ENCODE data around the gene MGST2. TPM values are rescaled to one million over a fixed set of nuclear protein-coding genes. Genes with fewer than 3 reads are reported as not detected.

The MGST2 gene
- total RNA-seq, 8 experiments from 2014 or later, result 4.9 to 44.0 (median 9.1) TPM

- Histone ChIP-seq H3K4me3 (peak overlapping the region in 2 of 5 donors; percentile 37 to 39), H3K4me1 (replicated peaks in 1 of 2) (peaks cover 9 to 10% of the 10 kb centered on the region in 2 donors), H3K27ac (no peak overlapping the region)
- in situ Hi-C loops (cut with MboI; ENCODE audit: low pct_unique_long_range_greater_than_20kb in 2 of 9, low sequenced_read_pairs in 9 of 9, unreplicated experiment in 9 of 9), result no loop called here
- ATAC-seq (replicated peaks in 6 of 8), result peak in 4 of 8 experiments; percentile 6 to 68 (median 30)
- 40 to 100% (median 88%) methylated on average over 1 to 11 of the region's 11 CpGs; no CpG with 5 or more reads in 1 of the 10 experiments for WGBS, 10 experiments
These were observed 1.2 kb downstream of the MGST2 start for GRCh38 chr4:139666735-139667281.

DNA sequence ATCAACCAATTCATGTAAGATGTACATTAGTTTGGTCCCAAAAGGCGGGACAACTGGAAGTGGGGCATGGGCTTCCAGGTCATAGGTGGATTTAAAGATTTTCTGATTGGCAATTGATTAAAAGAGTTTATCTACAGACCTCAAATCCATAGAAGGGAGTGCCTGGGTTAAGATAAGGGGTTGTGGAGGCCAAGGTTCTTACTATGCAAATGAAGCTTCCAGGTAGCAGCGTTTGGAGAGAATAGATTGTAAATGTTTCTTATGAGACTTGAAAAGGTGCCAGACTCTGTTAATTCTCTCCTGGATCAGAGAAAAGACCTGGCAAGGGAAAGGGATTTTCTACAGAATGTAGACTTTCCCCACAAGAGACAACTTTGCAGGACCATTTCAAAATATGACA lies 2.4 kb downstream of the MGST2 start:
- no peak overlapping the region for H3K4me3 ChIP-seq
- in situ Hi-C loops (cut with MboI; ENCODE audit: low pct_unique_long_range_greater_than_20kb in 2 of 9, low sequenced_read_pairs in 9 of 9, unreplicated experiment in 9 of 9), result no loop called here
- WGBS, 10 experiments, result 75 to 86% (median 80%) methylated on average over 1 to 2 of the region's 2 CpGs; no CpG with 5 or more reads in 4 of the 10 experiments
- no peak overlapping the region for H3K27ac ChIP-seq
- H3K4me1 ChIP-seq (replicated peaks in 1 of 2), result peaks cover 9 to 10% of the 10 kb centered on the region in 2 donors
- no peak for ATAC-seq (replicated peaks in 6 of 8)

- in situ Hi-C loops (cut with MboI; ENCODE audit: low pct_unique_long_range_greater_than_20kb in 2 of 9, low sequenced_read_pairs in 9 of 9, unreplicated experiment in 9 of 9), result no loop called here
- Histone ChIP-seq H3K4me3 (no peak overlapping the region), H3K27ac (no peak overlapping the region), H3K4me1 (replicated peaks in 1 of 2) (peaks cover 9 to 10% of the 10 kb centered on the region in 2 donors)
- WGBS, 10 experiments, result 40 to 100% (median 67%) methylated on average over 1 to 3 of the region's 4 CpGs; no CpG with 5 or more reads in 3 of the 10 experiments
- no peak for ATAC-seq (replicated peaks in 6 of 8)
These were observed 3.1 kb downstream of the MGST2 start for GRCh38 chr4:139668658-139669201.

DNA sequence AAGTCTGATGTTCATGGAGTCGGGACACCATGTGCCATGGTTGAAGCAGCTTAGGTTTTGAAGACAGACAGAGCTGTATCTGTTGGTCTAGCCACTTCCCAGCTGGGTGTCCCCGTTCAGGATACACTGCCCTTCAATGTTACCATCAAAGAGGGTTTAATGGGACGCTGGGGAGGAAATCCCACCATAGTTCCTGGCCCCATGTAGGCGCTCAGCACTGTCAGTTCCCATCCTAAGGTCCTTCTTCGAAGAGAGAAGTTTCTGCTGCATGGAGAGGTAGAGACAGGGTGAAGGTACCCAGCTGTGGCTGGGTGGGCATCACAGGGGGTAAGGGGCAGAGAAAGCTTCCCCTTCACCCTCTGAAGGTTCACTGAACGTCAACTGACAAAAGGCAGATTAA lies 3.7 kb downstream of the MGST2 start:
- WGBS, 10 experiments, result 49 to 93% (median 75%) methylated on average over 1 to 5 of the region's 6 CpGs; no CpG with 5 or more reads in 3 of the 10 experiments
- Histone ChIP-seq H3K27ac (no peak overlapping the region), H3K4me1 (replicated peaks in 1 of 2) (peaks cover 9 to 10% of the 10 kb centered on the region in 2 donors), H3K4me3 (no peak overlapping the region)
- in situ Hi-C loops (cut with MboI; ENCODE audit: low pct_unique_long_range_greater_than_20kb in 2 of 9, low sequenced_read_pairs in 9 of 9, unreplicated experiment in 9 of 9), result no loop called here
- ATAC-seq (replicated peaks in 6 of 8), result no peak

GRCh38 chr4:139669890-139670289 lies 4.3 kb downstream of the MGST2 start:
- Histone ChIP-seq H3K4me1 (replicated peaks in 1 of 2) (peaks cover 9 to 10% of the 10 kb centered on the region in 2 donors), H3K27ac (no peak overlapping the region), H3K4me3 (no peak overlapping the region)
- WGBS, 10 experiments, result 40 to 100% (median 60%) methylated on average over 1 to 4 of the region's 6 CpGs; no CpG with 5 or more reads in 1 of the 10 experiments
- no peak for ATAC-seq (replicated peaks in 6 of 8)
- in situ Hi-C loops (cut with MboI; ENCODE audit: low pct_unique_long_range_greater_than_20kb in 2 of 9, low sequenced_read_pairs in 9 of 9, unreplicated experiment in 9 of 9), result no loop called here

DNA sequence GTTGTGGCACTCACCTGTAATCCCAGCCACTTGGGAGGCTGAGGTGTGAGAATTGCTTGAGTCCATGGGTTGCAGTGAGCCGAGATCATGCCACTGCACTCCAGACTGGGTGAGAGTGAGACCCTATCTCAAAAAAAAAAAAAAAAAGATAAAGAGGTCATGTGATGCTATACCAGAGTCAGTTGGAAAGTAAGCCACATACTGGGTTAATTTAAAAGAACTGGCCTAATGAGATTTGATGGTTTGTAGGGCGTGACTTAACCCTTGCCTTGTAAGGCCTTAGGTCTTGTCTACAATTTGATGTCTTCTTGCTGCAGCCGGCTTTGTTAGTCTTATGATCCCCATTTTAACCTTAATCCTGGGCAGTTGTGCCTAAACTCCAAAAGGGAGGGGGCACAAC lies 5.2 kb downstream of the MGST2 start:
- peaks cover 4 to 10% of the 10 kb centered on the region in 2 donors for H3K4me1 ChIP-seq (replicated peaks in 1 of 2)
- H3K4me3 ChIP-seq, result no peak overlapping the region
- no peak for ATAC-seq (replicated peaks in 6 of 8)
- H3K27ac ChIP-seq, result no peak overlapping the region
- 43 to 100% (median 97%) methylated on average over 1 to 3 of the region's 3 CpGs; no CpG with 5 or more reads in 2 of the 10 experiments for WGBS, 10 experiments
- in situ Hi-C loops (cut with MboI; ENCODE audit: low pct_unique_long_range_greater_than_20kb in 2 of 9, low sequenced_read_pairs in 9 of 9, unreplicated experiment in 9 of 9), result no loop called here

DNA sequence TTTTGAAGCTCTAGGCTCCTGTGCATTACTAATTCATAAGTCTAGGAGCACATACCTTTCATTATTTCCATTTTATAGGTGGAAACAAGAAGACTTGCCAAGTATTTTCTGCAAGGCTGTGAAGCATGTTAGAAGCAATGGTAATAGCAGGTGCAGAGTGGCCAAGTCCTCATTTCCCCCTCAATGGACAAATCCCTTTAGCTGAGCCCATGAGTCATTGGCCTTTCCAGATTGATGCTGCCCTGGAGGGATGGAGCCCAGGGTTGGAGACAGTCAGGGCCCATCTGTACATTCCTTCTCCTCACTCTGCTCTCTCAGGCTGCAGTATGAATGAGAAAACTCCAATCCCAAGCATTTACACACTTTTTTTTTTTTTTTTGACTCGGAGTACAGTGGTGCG lies 6.6 kb downstream of the MGST2 start:
- Histone ChIP-seq H3K4me3 (no peak overlapping the region), H3K4me1 (replicated peaks in 1 of 2) (no peaks in the 10 kb centered on the region), H3K27ac (no peak overlapping the region)
- in situ Hi-C loops (cut with MboI; ENCODE audit: low pct_unique_long_range_greater_than_20kb in 2 of 9, low sequenced_read_pairs in 9 of 9, unreplicated experiment in 9 of 9), result no loop called here
- WGBS, 10 experiments, result 100% methylated on average over 1 to 2 of the region's 2 CpGs; no CpG with 5 or more reads in 6 of the 10 experiments
- ATAC-seq (replicated peaks in 6 of 8), result peak in 1 of 8 experiments; percentile 33

GRCh38 chr4:139672732-139673131 lies 7.1 kb downstream of the MGST2 start:
- Histone ChIP-seq H3K27ac (no peak overlapping the region), H3K4me1 (replicated peaks in 1 of 2) (no peaks in the 10 kb centered on the region), H3K4me3 (no peak overlapping the region)
- in situ Hi-C loops (cut with MboI; ENCODE audit: low pct_unique_long_range_greater_than_20kb in 2 of 9, low sequenced_read_pairs in 9 of 9, unreplicated experiment in 9 of 9), result no loop called here
- no peak for ATAC-seq (replicated peaks in 6 of 8)
- 77 to 100% (median 100%) methylated on average over 1 to 4 of the region's 4 CpGs; no CpG with 5 or more reads in 3 of the 10 experiments for whole genome bisulfite sequencing, 10 experiments

DNA sequence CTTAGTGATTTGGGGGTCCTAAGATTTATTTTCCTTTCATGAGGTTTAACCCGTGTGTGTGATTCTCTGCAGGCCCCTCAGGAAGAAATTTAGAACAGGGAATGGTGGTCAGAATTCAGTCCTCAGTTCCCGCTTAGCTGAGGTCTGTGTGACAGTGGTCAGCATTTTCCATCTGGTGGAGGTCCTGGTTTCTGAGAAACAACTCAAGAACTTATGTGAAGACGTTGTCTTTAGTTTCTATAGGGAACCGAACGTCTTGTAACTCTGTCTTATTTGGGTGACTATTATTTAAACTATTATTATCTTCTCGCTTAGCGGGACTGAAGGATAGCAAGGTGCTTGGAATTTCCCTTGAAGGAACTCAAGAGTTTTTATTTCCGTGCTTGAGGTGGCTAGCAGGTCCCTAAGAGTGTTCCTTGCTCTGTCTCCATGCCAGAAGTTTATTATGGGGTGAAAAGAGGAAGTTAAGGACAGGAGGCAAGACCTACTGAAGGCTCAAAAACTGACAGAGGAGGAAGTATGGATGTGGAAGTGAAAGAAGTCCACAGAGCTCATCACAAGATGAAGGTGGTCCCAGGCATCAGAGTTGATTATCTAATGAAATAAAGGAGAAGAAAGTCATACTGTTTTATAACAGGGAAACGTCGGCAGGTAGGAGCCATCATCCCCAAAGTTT lies 9.4 kb downstream of the MGST2 start:
- in situ Hi-C loops (cut with MboI; ENCODE audit: low pct_unique_long_range_greater_than_20kb in 2 of 9, low sequenced_read_pairs in 9 of 9, unreplicated experiment in 9 of 9), result no loop called here
- WGBS, 10 experiments, result 81 to 100% (median 89%) methylated on average over 3 to 9 of the region's 10 CpGs
- no peak overlapping the region for H3K4me3 ChIP-seq
- H3K27ac ChIP-seq, result no peak overlapping the region
- no peak for ATAC-seq (replicated peaks in 6 of 8)
- H3K4me1 ChIP-seq (replicated peaks in 1 of 2), result no peaks in the 10 kb centered on the region

- Histone ChIP-seq H3K27ac (no peak overlapping the region), H3K4me3 (no peak overlapping the region), H3K4me1 (replicated peaks in 1 of 2) (no peaks in the 10 kb centered on the region)
- WGBS, 10 experiments, result 44 to 99% (median 92%) methylated on average over 1 to 9 of the region's 9 CpGs
- in situ Hi-C loops (cut with MboI; ENCODE audit: low pct_unique_long_range_greater_than_20kb in 2 of 9, low sequenced_read_pairs in 9 of 9, unreplicated experiment in 9 of 9), result no loop called here
- ATAC-seq (replicated peaks in 6 of 8), result no peak
These were observed 10.0 kb downstream of the MGST2 start for GRCh38 chr4:139675651-139676050.

- no peak for ATAC-seq (replicated peaks in 6 of 8)
- H3K27ac ChIP-seq, result no peak overlapping the region
- H3K4me1 ChIP-seq (replicated peaks in 1 of 2), result no peaks in the 10 kb centered on the region
- WGBS, 10 experiments, result 18 to 100% (median 91%) methylated on average over 1 to 2 of the region's 2 CpGs; no CpG with 5 or more reads in 2 of the 10 experiments
- H3K4me3 ChIP-seq, result no peak overlapping the region
- in situ Hi-C loops (cut with MboI; ENCODE audit: low pct_unique_long_range_greater_than_20kb in 2 of 9, low sequenced_read_pairs in 9 of 9, unreplicated experiment in 9 of 9), result no loop called here
These were observed 10.7 kb downstream of the MGST2 start for GRCh38 chr4:139676365-139676764.

DNA sequence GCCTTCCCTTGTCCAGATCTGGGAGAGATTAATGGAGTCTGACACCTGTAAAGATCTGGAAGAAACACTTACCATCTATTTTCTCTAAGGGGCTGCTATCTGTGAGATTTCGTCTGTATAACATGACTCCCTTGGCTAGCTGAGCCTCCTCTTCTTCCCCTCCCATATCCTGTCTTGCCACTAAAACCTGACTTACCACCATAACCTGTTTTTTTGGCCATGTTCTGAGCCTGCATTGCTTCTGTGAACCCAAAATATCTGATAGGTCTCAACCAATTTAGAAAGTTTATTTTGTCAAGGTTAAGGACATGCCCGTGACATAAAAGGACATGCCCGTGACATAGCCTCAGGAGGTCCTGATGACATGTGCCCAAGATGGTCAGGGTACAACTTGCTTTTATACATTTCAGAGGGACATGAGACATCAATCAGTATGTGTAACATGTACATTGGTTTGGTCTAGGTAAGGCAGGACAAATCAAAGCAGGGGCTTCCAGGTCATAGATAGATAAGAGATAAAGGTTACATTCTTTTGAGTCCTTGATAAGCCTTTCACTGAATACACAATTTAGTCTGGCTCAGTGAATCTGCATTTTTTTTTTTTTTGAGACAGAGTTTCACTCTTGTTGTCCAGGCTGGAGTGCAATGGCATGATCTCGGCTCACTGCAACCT lies 11.4 kb downstream of the MGST2 start:
- no peak overlapping the region for H3K4me3 ChIP-seq
- WGBS, 10 experiments, result 40 to 94% (median 75%) methylated on average over 1 to 4 of the region's 4 CpGs
- ATAC-seq (replicated peaks in 6 of 8), result no peak
- H3K27ac ChIP-seq, result no peak overlapping the region
- no peaks in the 10 kb centered on the region for H3K4me1 ChIP-seq (replicated peaks in 1 of 2)
- in situ Hi-C loops (cut with MboI; ENCODE audit: low pct_unique_long_range_greater_than_20kb in 2 of 9, low sequenced_read_pairs in 9 of 9, unreplicated experiment in 9 of 9), result no loop called here

- ATAC-seq (replicated peaks in 6 of 8), result peak in 4 of 8 experiments; percentile 8 to 26 (median 17)
- peaks cover 12 to 13% of the 10 kb centered on the region in 2 donors for H3K4me1 ChIP-seq (replicated peaks in 1 of 2)
- no peak overlapping the region for H3K27ac ChIP-seq
- H3K4me3 ChIP-seq, result no peak overlapping the region
- 60 to 100% (median 79%) methylated on average over 1 to 2 of the region's 2 CpGs; no CpG with 5 or more reads in 4 of the 10 experiments for WGBS, 10 experiments
- in situ Hi-C loops (cut with MboI; ENCODE audit: low pct_unique_long_range_greater_than_20kb in 2 of 9, low sequenced_read_pairs in 9 of 9, unreplicated experiment in 9 of 9), result no loop called here
These were observed 16.7 kb downstream of the MGST2 start for GRCh38 chr4:139682309-139682708.

Measured in motor neuron (in vitro differentiated cells).